Fibroblast of skin of left quadriceps (primary cell): ENCODE data around the gene TRIM47.
"Not testable (repeated sequence)": the region's sequence is repeated elsewhere in the genome, so short reads cannot be mapped to it uniquely, and the experiment has no call there.

Experiments
- DNase-seq, 2 experiments: peaks; one replicate each; pipeline ENCODE4 v3.0.0-alpha.2; 2013; ENCODE audit warnings: low read depth in 2 of 2

Gene TRIM47

DNA sequence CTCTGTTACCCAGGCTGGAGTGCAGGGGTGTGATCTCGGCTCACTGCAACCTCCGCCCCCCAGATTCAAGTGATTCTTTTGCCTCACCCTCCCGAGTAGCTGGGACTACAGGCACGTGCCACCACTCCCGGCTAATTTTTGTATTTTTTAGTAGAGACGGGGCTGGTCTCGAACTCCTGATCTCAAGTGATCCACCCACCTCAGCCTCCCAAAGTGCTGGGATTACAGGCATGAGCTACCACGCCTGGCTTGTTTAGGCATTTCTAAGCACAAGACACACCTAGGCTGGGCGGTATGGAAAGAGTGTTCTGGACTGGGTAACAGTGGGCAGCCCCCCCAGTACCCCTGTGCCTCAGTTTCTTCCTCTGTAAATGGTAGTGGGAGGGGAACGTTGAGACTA is 8.2 kb downstream of the TRIM47 start:
- not testable (repeated sequence) for DNase-seq

DNA sequence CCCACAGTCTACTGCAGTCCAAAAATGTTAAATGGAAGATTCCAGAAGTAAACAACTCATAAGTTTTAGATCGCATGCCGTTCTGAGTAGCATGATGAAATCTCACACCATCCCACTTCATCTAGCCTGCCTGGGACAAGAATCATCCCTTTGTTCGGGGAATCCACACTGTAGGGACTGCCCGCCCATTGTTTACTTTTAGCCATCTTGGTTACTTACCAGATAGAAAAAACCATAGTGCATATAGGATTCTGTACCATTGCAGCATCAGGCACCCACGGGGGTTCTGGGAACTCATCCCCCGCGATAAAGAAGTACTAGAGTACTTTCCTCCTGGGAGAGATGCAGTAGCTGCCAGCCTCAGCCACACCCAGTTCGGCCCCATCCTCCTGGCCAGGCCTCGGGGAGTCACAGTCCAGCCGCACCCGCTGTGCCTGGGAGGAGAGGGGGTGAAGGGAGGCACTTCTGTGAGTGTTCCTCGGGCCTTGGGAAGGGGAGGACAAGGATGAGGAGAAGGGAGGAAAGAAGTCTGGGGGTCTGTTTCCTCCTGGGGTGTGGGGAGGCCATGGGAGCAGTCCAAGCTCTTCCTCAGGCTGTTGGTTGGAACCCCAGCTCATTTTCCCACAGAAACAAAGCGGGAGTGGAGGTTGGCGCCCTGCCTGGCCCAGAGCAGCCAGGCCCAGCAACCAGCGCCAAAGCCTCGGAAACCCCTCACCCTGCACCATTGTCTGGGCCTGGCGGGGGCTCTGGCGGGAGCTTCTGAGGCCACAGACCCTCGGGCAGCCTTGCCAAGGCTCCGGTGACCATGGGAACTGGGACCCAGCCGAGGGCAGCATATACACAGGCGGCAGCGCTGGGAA is 8.9 kb downstream of the TRIM47 start:
- DNase-seq: no peak

DNA sequence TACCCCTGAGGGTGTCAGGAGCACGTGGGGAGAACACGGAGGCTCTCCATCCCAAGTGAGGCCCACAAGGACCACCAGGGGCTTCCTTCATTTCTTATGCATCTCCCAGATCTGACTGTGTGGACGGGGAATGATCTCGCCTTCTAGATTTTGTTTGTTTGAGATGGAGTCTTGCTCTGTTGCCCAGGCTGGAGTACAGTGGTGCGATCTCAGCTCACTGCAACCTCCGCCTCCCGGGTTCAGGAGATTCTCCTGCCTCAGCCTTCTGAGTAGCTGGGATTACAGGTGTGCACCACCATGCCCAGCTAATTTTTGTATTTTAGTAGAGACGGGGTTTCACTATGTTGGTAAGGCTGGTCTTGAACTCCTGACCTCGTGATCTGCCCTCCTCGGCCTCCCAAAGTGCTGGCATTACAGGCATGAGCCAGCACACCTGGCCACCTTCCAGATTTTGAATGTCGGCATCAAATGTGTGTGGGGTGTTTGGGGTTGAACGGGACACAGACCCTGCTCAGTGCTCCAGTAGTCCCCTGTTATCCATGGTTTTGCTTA is 9.6 kb downstream of the TRIM47 start:
- DNase-seq: not testable (repeated sequence)

DNA sequence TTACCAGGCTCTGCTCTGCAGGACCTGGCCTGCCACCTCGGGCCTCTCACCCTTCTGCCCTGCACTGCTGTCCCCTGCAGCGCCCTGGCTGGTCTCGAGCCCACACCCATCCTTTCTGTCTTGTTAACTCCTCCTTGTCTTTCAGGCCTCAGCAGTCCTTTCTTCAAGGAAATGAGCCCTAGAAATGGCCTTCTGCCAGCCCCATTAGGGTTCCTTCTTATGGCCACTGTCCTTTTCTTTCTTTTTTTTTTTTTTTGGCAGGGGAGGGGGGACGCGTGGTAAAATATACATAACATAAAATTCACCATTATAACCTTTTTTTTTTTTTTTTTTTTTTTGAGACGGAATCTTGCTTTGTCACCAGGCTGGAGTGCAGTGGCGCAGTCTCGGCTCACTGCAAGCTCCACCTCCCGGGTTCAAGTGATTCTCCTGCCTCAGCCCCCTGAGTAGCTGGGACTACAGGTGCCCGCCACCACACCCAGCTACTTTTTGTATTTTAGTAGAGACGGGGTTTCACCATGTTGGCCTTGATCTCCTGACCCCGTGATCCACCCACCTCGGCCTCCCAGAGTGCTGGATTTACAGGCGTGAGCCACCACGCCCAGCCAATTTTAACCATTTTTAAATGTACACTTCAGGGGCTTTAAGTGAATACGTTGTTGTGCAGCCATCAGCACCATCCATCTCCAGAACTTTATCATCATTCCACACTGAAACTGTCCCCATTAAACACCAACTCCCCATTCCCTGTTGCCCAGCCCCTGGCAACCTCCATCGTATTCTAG is 12.8 kb downstream of the TRIM47 start:
- DNase-seq: not testable (repeated sequence)

DNA sequence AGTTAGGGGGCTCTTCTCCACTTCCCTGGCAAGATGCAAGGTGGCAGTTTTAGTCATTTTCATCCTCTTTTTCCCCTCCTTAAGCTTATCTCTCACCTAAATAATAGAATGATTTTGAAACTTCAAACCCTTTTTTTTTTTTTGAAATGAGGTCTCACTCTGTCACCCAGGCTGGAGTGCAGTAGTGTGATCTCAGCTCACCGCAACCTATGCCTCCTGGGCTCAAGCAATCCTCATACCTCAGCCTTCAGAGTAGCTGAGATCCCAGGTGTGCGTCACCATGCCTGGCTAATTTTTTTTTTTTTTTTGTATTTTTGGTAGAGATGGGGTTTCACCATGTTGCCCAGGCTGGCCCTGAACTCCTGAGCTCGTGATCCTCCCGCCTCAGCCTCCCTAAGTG is 13.5 kb downstream of the TRIM47 start:
- not testable (repeated sequence) for DNase-seq

DNA sequence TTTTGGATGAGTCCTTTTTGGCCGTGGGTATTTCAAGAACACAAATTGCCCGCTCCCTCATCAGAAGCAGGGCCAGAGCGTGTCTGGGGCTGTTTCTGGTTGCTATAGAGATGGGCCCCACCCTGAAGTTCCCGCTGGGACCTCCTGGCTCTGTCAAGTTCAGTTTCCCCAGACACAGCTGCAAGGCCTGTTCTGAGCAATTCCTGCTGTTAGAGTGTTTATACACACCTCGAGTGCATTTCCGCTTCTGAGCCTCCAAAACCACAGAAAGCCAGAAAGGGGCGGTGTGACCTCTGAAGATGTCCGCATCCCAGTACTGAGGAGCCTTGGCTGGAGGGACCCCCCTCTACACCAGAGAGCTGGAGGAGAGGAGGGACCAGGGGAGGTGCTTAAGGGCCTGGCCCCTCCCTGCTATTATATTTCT is 13.9 kb downstream of the TRIM47 start:
- peak in 1 of 2 experiments; percentile 36 for DNase-seq

DNA sequence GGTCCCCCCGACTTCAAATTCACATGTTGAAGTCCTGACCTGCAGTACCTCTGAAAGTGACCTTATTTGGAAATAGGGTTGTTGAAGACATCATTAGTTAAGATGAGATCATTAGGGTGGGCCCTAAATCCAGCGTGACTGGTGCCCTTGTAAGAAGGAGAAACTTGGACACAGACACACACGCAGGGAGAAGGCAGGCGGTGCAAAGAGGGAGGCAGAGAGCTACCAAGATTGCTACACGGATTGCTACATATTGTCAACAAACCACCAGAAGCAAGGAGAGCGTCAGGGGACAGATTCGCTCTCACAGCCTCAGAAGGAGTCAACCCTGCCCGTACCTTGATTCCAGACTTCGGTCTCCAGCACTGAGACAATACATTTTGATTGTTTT is 16.5 kb downstream of the TRIM47 start:
- no peak for DNase-seq

DNA sequence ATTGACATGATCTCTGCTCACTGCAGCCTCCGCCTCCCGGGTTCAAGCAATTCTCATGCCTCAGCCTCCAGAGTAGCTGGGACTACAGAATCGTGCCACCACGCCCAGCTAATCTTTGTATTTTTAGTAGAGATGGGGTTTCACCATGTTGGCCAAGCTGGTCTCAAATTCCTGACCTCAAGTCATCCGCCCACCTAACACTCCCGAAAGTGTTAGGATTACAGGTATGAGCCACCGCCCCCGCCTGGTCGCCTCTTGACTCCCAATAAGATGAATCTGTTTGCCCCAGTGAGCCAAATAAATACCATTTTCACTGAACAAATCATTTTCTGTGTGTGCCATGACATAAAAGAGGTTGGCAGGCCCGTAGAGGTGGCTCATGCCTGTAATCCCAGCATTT is 19.0 kb downstream of the TRIM47 start:
- not testable (repeated sequence) for DNase-seq

DNA sequence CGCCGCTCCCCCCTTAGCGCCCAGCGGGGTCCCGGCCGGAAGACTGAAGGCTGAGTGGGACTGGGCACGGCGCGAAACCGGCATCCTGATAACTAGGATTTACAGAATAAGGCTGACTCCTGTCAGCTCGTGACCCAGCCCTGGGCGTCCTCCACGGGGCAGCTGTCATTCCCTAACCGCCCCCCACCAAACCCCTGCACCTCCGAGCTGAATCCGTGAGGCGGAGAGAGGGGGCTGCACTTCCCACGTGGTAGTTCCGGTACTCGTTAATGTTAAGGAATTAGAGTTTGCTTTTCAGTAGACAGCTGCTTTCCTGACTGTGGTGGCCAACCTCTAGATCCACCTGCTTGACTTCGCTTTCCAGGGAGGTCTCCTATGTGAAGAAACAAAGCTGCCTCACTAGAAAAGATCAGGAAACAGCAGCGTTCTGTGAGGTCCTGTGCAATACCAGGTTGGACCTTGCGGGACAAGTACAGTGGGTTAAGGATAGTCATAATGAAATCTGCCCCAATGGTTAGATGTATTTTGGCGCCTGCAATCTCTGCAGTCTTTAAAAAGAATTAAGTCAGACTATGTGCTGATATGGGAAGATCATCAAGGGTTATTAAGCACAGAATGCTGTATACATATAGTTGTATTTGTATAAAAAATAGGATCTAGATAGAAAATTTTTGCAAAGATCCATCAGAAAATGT is 22.2 kb downstream of the TRIM47 start:
- no peak for DNase-seq

DNA sequence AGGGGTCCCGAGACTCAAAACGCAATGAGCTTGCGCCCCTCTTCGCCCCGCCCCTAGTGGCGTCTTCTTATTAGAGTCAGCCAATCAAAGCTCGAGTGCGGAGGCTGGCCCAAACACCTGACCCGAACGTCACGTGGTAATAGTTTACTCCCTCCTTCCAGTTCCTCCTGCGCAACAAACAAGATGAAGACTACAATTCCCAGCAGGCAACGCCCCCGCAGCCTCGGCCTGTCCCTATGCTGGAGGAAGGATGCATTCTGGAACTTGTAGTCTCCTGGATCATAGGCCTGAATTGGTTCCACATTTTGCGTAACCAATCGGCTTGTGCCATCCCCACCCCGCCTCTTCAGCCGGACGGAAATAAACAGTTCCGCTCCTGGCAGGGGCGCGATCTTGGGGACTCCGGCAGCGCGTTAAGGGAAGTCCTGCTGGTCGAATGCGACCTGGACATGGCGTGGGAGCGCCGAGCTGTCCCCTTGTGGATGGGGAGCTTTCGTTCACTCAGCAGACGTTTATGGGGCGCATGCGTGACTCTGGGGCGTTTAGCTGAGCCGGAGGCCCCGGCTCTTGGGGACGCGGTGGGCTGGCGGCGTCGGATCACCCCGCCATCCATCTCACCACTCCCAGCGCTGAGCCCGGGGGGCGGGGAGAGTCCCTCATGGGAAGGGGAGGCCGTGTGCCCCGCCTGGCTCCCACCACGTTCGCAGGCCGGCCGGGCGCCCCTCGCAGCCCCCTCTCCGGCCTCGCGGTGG is 22.9 kb downstream of the TRIM47 start, which contains the start of gene WBP2:
Gene WBP2 (minus strand): TSS at position 26 of the 752 bp plus-strand sequence. CDS start 38 bp downstream, outside the sequence.
- DNase-seq: peak; percentile 99

DNA sequence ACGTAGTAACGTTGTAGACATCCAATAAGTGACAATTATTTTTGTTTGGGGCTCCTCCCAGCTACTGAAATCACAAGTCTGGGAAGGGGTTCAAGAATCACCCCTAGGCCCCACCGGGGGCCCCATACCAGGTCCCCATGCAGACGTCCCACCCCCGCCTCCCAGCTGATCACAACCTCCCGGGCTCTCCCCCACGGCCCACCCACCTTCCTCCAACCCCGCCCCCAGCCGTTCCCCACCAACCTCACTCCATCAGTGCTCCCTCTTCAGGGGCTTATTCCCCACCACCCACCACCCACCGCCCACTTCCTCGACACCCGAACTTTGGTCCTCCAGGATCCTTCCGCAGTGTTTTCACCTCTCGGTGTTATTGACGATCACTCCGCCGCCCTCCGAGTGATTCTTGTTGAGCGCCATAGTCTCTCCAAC is 23.5 kb downstream of the TRIM47 start:
- no peak for DNase-seq

DNA sequence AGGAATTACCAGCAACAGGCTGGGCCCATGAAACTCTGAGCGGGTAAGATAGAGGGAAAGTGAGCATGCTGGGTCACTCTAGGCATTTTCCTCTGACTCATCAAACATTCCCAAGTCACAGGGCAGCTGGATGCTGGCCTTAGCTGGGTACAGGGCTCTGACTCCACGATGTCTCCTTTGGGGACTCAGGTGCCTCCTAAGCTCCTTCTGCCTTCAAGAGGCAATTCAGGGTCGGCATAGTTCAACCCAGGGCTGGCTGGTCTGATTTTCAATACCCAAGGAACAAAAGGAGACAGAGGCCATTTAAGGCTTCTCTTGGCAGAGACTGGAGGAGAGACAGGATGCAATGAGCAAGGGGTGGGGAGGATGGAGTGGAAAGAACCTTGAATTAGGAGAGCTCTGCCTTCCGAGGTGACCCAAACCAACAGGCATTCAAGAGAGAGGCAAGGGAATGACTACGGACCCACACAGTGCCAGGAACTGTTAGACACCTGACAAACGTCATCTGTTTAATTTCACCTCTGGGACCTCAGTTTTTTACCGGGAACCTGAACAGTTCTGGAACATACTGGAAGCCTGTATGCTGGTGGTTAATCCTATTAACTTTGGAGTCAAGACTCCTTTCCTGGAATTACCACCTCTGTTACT is 24.2 kb downstream of the TRIM47 start:
- DNase-seq: no peak

DNA sequence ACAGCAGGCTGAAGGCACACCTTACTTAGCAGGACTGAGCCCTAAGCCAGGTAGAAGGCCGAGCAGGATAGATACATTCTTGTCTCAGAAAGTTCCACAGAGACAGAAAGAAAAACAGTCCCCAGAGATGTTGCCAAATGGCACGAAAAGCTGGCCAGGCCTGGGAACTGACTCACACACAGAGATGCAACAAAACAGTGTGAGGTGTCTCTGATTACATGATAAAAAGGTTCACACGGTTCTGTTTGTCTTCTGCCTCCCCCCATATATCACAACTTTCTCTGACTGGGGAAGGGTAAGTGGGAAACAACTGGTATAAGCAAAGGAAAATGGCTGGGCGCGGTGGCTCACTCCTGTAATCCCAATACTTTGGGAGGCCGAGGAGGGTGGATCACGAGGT is 24.9 kb downstream of the TRIM47 start:
- no peak for DNase-seq

DNA sequence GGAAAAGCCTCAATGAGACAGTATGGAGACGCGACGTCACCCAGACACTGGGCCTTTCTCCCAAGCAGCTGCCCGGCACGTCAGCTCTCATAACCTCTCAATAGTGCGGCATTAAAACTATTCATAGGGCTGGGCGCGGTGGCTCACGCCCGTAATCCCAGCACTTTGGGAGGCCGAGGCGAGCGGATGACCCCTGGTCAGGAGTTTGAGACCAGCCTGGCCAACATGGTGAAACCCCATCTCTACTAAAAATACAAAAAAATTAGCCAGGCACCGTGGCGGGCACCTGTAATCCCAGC is 26.7 kb downstream of the TRIM47 start:
- DNase-seq: not testable (repeated sequence)

DNA sequence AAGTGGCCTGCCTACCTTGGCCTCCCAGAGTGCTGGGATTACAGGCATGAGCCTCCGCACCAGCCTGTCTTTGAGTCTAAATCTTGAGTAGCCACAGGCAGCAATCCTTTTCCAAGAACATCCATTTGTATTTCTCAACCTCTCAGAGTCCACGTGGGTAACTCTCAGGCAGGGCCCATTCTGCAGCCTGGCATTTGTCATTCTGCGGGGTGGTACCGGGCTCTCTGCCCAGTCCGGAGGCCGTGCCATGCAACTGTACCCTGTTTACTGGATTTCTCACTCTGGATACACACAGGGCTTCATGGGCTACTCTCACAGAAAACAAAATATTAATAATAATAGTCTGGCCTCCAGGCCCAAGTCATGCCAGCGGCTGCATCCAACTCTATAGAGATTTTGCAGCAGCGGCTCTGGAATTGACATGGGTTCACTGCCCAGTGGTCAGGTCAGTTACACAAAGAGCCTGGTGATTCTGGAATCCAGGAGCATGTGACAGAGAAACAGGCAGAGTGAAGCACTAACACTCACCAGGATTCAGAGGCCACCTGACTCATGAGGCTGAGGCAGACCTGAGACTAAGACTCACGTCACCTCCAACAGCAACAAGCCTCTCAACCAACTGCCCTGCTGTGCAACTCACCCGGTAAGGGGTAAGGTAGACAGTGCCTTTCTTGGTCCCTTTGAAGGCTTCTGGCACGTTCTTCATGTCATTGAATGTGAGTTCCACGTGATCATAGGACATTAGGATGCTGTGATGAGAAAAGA is 27.3 kb downstream of the TRIM47 start:
- DNase-seq: no peak

DNA sequence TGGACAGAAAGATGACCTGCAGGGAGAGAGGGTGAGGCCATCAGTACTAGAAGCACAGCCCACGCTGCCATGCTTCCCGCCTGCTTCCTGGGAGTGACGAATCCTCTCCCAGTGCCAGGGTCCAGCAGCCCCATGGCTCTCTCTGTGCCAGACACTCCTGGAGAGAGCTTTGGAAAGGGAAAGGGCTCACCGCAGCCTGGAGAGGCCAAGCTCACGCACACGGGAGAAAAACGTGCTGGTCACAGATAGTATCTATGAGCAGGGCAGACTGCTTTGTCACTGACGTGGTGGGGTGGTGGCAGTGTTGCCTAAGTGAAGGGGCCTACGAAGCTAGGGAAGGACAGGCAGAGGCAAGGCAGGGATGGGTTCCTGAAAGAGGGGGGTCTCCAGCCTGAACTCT is 28.7 kb downstream of the TRIM47 start:
- no peak for DNase-seq

DNA sequence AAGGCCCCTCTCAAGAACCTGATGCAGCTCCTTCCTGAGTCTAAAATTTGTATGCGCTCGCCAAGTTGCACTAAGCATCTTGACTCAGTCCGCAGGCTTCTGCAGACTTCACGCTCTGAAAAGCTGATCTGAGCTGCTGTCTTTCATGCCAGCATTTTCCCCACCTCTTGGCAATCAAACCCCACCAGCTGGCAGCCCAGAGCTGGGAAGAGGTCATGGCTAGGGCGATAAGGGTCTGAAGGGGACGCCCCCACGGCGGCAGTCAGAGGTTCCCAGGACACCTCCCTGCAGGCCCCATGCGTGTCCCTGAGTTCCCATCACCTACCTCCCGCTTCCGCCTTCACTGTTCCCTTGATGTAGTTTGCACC is 29.1 kb downstream of the TRIM47 start:
- no peak for DNase-seq

DNA sequence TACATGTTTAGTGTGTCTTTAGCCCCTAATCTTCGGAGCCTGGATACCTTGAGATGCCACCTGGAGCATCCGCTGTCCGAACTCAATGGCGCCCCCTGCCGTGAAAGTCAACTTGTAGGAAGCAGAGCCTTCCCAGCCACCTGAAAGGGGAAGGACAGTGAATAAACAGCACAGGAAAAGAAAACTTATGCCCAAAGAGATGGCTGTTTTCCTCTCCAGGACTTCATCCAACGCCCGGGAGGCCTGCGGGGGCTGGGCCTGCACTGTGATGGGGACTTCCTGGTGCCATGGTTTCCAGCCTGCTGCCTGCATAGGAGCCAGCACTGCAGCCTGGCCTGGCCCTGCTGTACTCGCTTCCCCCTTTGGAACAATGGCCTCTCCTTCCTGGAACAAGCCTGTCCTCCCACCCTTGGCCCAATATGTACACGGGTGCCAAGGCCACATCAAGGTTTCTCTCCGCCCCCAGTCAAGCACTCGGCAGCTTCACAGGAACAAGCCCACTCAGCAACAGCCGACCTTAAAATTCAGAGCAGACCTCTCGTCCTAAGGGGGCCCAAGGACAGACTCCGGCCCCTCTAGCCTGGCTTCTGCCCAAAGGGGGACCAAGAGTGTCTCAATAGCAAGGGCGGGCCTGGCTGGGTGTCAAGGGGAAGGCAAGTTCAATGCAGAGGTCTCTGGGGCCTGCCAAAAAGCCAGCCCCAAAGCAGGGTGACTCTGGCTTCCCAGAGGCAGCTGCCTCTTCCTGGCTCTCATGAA is 29.7 kb downstream of the TRIM47 start:
- DNase-seq: no peak
